ENCODE results near the gene STAT2. TPM values are rescaled to one million over a fixed set of nuclear protein-coding genes. Genes with fewer than 3 reads are reported as not detected.

Gene STAT2
- total RNA-seq, 1 experiment from 2014 or later = 50.4 TPM

GRCh38 chr12:56315249-56315621, 44.7 kb downstream of the STAT2 start:
- peak overlapping the region; percentile 85 to 97 for H3K4me3 ChIP-seq (ENCODE audit: low read depth in 2 of 2, low read length in 2 of 2)
- intact Hi-C loops (cut with micrococcal nuclease; ENCODE audit: unreplicated experiment) (loop anchor here (5.0 kb wide), 1 partner anchor 152 kb away; the partner anchor contains the start of gene SPRYD4), in situ Hi-C loops (cut with HindIII; ENCODE audit: low pct_unique_long_range_greater_than_20kb, low sequenced_read_pairs) (no loop called here)
- H3K27ac ChIP-seq (ENCODE audit: low read length) = peak overlapping the region; percentile 97
- no peaks in the 10 kb centered on the region for H3K27me3 ChIP-seq (ENCODE audit: control insufficient read depth, insufficient read depth, low read length)
- peaks cover 9% of the 10 kb centered on the region; the same call in 1 of the 2 replicates for H3K36me3 ChIP-seq (ENCODE audit: control insufficient read depth, insufficient read depth, low read length)
- ChIA-PET CTCF (interaction anchor here (1.1 to 1.3 kb wide), 2 partner anchors 148 to 149 kb away, joined by 4 to 5 read pairs; no protein-coding TSS in a partner anchor), POLR2A (interaction anchor here (0.6 to 1.1 kb wide), 2 partner anchors 28 to 48 kb away, joined by 4 read pairs; partner anchors contain the start of gene APOF)
- no peak for TF ChIP-seq SIN3A (IDR thresholded peaks at IDR 0.05; ENCODE audit: borderline replicate concordance, insufficient read depth, low read depth, low read length)
- BruUV-seq (replicated peaks) = no TSS peak
- ATAC-seq (peak; percentile 1; the same call in 1 of the 2 replicates), DNase-seq (ENCODE audit: low read depth, low spot score) (no peak)
- peaks cover 4% of the 10 kb centered on the region for H3K4me1 ChIP-seq (ENCODE audit: control insufficient read depth, insufficient read depth, low read length)
- H3K9me3 ChIP-seq (ENCODE audit: control insufficient read depth, insufficient read depth, low read depth, low read length) = no peaks in the 10 kb centered on the region

GRCh38 chr12:56311003-56311402, 48.9 kb downstream of the STAT2 start:
- peaks cover 9% of the 10 kb centered on the region; the same call in 1 of the 2 replicates for H3K36me3 ChIP-seq (ENCODE audit: control insufficient read depth, insufficient read depth, low read length)
- H3K27me3 ChIP-seq (ENCODE audit: control insufficient read depth, insufficient read depth, low read length) = no peaks in the 10 kb centered on the region
- DNase-seq (ENCODE audit: low read depth, low spot score) (no peak), ATAC-seq (no peak)
- TF ChIP-seq CTCF (IDR thresholded peaks at IDR 0.05) (no peak), TCF7L2 (IDR thresholded peaks at IDR 0.05; ENCODE audit: low read depth, low read length) (no peak), REST (IDR thresholded peaks at IDR 0.05; ENCODE audit: insufficient read depth in 1 of 2, low read depth in 2 of 2, low read length in 1 of 2) (no peak), SIN3A (IDR thresholded peaks at IDR 0.05; ENCODE audit: borderline replicate concordance, insufficient read depth, low read depth, low read length) (no peak), POLR2AphosphoS5 (IDR thresholded peaks at IDR 0.05; ENCODE audit: low read depth, low read length) (no peak)
- intact Hi-C loops (cut with micrococcal nuclease; ENCODE audit: unreplicated experiment) (no loop called here), in situ Hi-C loops (cut with HindIII; ENCODE audit: low pct_unique_long_range_greater_than_20kb, low sequenced_read_pairs) (no loop called here)
- TSS peak; percentile 46 for BruUV-seq (replicated peaks)
- ChIA-PET POLR2A (interaction anchor here (0.6 kb wide), 1 partner anchor 125 kb away, joined by 13 read pairs; no protein-coding TSS in a partner anchor), CTCF (no interaction called here)
- H3K4me1 ChIP-seq (ENCODE audit: control insufficient read depth, insufficient read depth, low read length) = peaks cover 4% of the 10 kb centered on the region
- no peaks in the 10 kb centered on the region for H3K9me3 ChIP-seq (ENCODE audit: control insufficient read depth, insufficient read depth, low read depth, low read length)
- H3K27ac ChIP-seq (ENCODE audit: low read length) = no peak overlapping the region
- H3K4me3 ChIP-seq (ENCODE audit: low read depth in 2 of 2, low read length in 2 of 2) = no peak overlapping the region

DNA sequence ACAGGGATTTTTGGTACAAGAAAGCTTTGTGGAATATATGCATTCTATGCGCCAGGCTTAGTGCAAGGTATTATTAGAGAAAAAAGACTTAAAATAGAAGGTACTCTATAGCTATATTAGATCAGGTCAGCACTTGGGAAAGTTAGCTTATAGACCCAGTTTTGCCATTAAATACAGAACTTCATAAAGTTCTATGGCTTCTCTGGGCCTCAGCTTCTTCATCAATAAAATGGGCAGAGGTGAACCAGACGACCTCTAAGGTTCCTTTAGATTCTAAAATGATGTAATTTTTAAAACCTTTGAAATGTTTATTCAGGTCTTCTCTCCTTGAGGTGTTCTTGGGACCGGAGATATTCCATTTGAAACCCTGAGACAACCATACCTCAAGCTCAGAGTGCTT, 51.2 kb downstream of the STAT2 start:
- no peaks in the 10 kb centered on the region for H3K9me3 ChIP-seq (ENCODE audit: control insufficient read depth, insufficient read depth, low read depth, low read length)
- no peaks in the 10 kb centered on the region for H3K27me3 ChIP-seq (ENCODE audit: control insufficient read depth, insufficient read depth, low read length)
- ChIA-PET POLR2A (no interaction called here), CTCF (interaction anchor here (1.0 kb wide), 1 partner anchor 12 kb away, joined by 3 read pairs; no protein-coding TSS in a partner anchor)
- peaks cover 5% of the 10 kb centered on the region; the same call in 1 of the 2 replicates for H3K36me3 ChIP-seq (ENCODE audit: control insufficient read depth, insufficient read depth, low read length)
- no peaks in the 10 kb centered on the region for H3K4me1 ChIP-seq (ENCODE audit: control insufficient read depth, insufficient read depth, low read length)
- intact Hi-C loops (cut with micrococcal nuclease; ENCODE audit: unreplicated experiment) (no loop called here), in situ Hi-C loops (cut with HindIII; ENCODE audit: low pct_unique_long_range_greater_than_20kb, low sequenced_read_pairs) (no loop called here)
- no peak overlapping the region for H3K4me3 ChIP-seq (ENCODE audit: low read depth in 2 of 2, low read length in 2 of 2)
- DNase-seq (ENCODE audit: low read depth, low spot score) (no peak), ATAC-seq (no peak)
- TF ChIP-seq REST (IDR thresholded peaks at IDR 0.05; ENCODE audit: insufficient read depth in 1 of 2, low read depth in 2 of 2, low read length in 1 of 2) (no peak), CTCF (IDR thresholded peaks at IDR 0.05) (no peak), SIN3A (IDR thresholded peaks at IDR 0.05; ENCODE audit: borderline replicate concordance, insufficient read depth, low read depth, low read length) (no peak), POLR2AphosphoS5 (IDR thresholded peaks at IDR 0.05; ENCODE audit: low read depth, low read length) (no peak), TCF7L2 (IDR thresholded peaks at IDR 0.05; ENCODE audit: low read depth, low read length) (no peak)
- no peak overlapping the region for H3K27ac ChIP-seq (ENCODE audit: low read length)
- BruUV-seq (replicated peaks) = no TSS peak
